NOMO-1 treated with dmso at 0.1 percent for 144 hours (cell line): ENCODE measurements around the gene WDR62.

Experiments
- DNase-seq: peaks from one replicate; lab custom pipeline; 2025; ENCODE audit not compliant: unreplicated experiment; lab: John Stamatoyannopoulos, UW

The WDR62 gene

DNA sequence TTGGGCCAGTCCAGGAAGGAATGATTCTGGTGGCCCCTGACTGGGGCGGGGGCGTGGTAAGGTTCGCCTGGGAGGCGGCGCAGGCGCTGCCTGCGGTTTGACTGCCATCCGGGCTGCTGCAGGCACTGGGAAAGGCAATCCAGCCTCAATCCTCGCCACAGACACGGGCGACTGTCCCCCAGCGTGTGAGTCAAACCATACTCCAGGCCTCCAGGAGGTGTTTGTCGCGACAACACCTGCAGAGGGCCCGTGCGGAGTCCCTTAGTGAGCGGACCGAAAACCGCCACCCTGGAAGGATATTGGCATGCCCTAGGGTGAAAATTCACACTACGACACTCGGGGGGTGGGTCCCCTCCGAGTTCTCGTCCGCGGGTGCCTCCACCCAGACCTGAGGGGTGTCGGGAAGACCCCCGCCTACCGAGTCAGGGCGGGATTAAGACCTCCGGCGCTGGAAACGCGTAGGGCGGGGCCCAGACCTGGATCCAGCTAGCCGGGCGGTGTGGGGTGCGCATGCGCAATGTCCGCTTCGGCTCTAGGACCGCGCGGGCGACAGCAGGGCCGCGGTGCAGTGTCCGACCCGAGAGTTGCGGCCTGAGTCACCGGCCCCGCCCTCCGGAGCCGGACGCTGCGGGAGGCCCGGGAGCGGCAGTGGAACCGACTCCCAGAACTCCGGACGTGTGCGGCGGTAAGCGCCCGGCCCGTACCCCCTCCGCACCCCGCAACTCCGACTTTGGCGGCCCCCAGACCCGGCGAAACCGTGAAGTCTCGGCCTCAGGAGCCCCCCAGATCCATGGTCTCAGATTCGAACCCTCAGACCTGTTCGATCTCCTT lies 85.0 kb downstream of the WDR62 start, which contains the start of gene CAPNS1:
CAPNS1 (plus strand) TSS at position 594 of the 831 bp plus-strand sequence. CDS start 946 bp downstream, outside the sequence.
- peak; percentile 90 for DNase-seq

DNA sequence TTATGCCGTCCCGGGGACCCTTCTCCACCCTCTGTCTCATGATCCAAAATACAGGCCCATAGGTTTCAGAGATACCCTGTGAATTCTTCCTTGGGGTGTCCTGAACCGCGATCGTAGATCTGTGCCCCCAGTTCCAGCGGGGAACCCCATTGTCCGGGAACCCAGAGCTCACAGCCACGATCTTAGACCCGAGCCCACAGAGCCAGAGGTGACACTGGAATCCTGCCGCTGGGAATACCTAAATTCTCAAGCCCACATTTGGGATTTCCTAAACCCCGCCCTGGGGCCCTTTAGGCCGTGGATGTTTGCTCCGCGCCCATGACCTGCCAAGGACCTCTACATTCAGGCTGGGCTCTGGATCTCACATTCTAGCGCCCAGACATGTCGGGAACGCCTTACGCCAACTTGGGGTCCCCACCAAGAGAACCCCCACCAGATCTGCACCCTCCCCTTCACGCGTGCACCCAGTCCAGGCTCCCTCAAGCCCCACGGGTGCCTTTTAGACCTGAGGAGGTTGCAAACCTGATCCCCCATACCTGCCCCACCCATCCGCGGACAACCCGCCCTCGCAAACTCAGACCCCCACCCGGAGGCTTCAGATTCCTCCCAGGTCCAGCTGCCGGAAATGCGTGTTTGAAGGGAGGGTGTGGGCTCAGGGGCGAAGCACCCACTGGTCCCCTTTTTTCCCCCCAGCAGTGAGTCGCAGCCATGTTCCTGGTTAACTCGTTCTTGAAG lies 85.8 kb downstream of the WDR62 start:
- DNase-seq = no peak

DNA sequence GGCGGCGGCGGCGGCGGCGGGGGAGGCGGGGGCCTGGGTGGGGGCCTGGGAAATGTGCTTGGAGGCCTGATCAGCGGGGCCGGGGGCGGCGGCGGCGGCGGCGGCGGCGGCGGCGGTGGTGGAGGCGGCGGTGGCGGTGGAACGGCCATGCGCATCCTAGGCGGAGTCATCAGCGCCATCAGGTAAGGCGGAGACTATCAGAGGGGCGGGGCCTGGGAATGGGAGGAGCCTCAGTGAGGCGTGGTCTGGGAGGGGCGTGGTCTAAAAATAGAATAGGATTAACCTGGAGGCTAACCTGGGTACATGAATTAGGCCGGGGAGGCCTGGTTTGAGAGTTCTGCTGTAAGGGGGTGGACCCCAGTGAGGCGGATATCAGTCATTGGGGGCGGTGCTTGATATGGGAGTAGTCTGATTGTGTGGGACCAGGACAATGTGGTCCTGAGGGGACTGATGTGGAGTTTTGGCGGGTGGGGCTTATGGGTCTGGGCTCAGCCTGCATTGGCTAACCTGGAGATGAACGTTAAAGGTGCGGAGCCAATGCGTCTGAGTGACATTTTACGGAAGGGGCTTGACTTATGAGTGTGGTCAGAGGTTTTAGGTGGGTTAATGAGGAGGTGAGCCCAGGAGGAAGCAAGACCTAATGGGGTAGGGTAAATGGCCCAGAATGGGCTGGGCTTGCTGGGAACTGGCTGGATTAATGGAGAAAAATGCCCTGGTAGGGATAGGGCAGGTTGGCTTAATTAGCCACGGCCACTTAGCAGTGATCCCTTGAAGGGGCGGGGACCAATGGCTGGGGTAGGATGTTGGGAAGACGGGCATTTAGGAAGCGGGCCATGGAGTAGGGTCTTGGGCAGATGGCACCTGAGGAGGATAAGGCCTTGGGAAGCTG lies 86.6 kb downstream of the WDR62 start:
- peak; percentile 56 for DNase-seq

- DNase-seq = no peak
These were observed 87.3 kb downstream of the WDR62 start for GRCh38 chr19:36142046-36142445.

GRCh38 chr19:36142496-36142895 lies 87.8 kb downstream of the WDR62 start:
- DNase-seq = no peak

DNA sequence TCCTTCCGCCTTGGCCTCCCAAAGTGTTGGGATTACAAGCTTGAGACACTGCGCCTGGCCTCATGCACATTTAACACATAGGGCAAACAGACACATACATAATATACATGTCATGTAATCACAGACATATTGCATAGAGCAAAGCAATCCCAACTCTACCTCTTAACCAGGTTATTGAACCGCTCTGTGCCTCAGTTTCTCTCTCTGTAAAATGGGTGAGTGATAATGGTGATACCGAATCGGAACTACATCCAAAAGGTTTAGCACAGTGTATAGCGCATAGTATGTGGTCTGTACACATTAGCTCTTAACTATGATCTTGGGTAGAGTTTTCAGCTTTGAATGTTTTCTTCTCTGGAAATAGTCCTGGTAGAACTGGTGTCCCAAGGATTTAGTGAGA lies 89.9 kb downstream of the WDR62 start:
- DNase-seq = no peak

DNA sequence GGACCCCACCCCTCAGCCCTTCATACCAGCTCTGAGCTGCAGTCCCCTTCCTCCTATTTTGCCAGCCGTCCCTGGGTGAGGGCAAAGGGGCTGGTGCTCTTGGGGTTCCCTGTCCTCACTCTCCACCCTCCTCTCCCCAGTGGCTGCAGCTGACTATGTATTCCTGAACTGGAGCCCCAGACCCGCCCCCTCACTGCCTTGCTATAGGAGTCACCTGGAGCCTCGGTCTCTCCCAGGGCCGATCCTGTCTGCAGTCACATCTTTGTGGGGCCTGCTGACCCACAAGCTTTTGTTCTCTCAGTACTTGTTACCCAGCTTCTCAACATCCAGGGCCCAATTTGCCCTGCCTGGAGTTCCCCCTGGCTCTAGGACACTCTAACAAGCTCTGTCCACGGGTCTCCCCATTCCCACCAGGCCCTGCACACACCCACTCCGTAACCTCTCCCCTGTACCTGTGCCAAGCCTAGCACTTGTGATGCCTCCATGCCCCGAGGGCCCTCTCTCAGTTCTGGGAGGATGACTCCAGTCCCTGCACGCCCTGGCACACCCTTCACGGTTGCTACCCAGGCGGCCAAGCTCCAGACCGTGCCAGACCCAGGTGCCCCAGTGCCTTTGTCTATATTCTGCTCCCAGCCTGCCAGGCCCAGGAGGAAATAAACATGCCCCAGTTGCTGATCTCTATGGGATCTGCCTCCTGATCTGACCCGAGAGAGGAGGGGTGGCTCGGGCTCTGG lies 95.1 kb downstream of the WDR62 start:
- no peak for DNase-seq

- DNase-seq = no peak
These were observed 95.9 kb downstream of the WDR62 start for GRCh38 chr19:36150586-36150985.

DNA sequence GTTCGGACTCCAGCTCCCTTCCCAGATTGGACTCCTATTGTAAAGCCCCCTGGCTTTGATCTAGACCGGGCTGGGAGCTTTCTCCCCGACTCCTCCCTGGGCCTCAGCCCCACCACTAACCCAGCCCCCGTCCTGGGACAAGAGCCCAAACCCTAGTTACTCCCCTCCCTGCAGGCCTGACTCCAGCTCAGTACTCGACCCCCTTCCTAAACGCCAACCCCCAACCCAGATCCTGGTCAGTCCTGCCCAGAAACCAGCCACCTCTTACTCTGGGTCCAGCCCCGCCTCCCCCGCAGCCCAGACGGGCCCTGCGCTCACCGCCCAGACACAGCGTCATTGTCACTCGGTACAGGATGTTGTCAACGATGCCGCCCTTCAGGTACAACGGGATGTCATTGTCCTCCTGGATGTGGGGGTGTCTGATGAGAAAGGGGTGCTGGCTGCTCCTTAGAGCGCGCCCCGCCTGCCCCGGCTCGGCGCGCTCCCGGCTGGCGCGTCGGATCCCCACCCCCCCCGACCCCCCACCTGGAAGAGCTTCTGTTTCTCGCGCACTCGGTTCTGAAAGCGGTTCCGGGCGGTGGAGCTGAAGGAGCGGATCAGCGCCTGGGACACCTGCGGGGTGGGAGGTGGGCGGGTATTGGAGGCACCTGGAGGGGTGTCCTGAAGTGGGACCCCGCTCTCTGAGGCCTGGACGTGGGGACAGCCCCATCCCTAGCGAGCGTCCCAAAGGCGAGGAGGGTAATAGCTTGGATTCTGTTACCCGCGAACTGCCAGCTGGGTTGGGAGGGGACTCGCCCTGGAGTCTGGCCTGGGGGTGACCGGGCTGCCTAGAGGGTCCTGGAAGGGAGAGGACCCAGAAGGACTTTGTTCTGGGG lies 96.7 kb downstream of the WDR62 start:
- no peak for DNase-seq

DNA sequence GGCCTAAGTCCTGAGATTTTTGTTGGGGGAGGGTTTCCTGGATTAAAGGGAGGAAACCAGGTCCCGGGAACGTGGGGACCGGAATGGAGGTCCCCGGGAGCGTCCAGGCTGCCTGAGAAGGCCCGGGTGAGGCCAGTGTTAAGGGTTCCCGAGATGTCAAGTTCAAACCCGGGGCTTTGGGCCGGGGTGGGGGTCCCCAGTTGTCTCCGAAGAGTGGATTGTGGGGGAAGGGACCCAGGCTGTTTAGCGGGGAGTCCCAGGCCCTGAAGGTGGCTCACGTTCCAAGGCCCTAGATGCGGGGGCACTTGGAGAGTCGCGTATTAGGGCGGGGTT lies 97.3 kb downstream of the WDR62 start:
- no peak for DNase-seq

DNA sequence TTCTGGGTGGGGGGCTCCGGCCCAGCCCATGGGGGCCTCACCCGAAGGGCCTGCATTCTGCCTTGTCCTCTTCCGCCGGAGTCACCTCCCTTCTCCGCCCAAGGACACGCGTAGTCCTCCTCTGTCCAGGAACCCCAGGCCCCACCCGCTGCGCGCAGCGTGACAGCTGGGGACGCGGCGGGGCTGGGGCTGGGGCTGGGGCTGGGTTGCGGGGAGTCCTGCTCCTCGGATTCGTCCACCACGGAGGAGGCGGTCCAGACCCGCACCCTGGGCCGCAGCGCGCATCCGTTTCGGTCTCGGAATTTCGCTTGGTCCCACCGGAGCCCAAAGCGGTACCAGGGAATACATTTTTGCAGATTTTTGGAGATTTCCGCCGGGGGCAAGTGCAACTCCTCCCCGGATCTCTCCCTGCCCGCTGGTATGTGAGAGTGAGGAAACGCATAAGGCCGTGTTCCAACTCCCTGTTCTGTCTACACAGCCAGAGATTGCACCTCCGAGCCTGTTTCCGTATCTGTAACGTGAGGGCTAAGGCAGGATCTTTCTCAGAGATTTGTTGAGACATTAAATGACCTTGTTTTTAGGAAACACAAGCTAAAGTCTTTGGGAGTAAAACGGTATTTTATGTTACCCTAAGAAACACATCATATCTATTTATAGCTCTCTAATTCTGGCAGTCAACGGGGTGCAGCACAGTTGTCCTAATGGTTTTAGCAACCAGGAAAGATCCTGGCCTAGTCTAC lies 97.8 kb downstream of the WDR62 start, which contains the start of gene COX7A1:
COX7A1 (minus strand) TSS at position 96 of the 740 bp plus-strand sequence; CDS start at position 56, 40 bp downstream.
- DNase-seq = no peak

DNA sequence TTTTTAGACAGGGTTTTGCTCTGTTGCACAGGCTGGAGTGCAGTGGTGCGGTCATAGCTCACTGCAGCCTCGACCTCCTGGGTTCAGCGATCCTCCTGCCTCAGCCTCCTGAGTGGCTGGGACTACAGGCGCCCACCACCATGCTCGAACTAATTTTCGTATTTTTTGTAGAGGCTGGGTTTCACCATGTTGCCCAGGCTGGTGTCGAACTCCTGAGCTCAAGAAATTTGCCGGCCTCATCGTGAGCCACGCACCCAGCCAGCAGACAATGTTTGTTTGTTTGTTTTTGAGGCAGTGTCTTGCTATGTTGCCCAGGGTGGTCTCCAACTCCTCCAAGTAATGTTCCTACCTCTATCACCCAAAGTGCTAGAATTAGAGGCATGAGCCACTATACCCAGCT lies 98.4 kb downstream of the WDR62 start:
- DNase-seq = no peak
